IPS-11a (cell line): ENCODE data around the gene SUMO3.

Source experiments
- H3K4me3 ChIP-seq: one replicate; pipeline ENCODE4 v1.5.1; 2013; ENCODE audit warnings: low read depth, low read length, control low read depth

Gene SUMO3

GRCh38 chr21:44831227-44831860, 13.5 kb upstream of the SUMO3 start:
- no peak overlapping the region for H3K4me3 ChIP-seq

GRCh38 chr21:44829507-44830092, 11.7 kb upstream of the SUMO3 start:
- H3K4me3 ChIP-seq, result no peak overlapping the region

GRCh38 chr21:44828362-44829056, 10.6 kb upstream of the SUMO3 start:
- H3K4me3 ChIP-seq, result no peak overlapping the region

- no peak overlapping the region for H3K4me3 ChIP-seq
Observed at GRCh38 chr21:44823179-44823660, 5.4 kb upstream of the SUMO3 start.

GRCh38 chr21:44822484-44823178, 4.8 kb upstream of the SUMO3 start:
- H3K4me3 ChIP-seq, result no peak overlapping the region

- H3K4me3 ChIP-seq, result no peak overlapping the region
Observed at GRCh38 chr21:44820851-44821250, 3.0 kb upstream of the SUMO3 start.

- no peak overlapping the region for H3K4me3 ChIP-seq
Observed at GRCh38 chr21:44819283-44820243, 1.7 kb upstream of the SUMO3 start.

GRCh38 chr21:44818640-44819011, 764 bp upstream of the SUMO3 start:
- H3K4me3 ChIP-seq, result peak overlapping the region; percentile 69

GRCh38 chr21:44817506-44817880, 369 bp downstream of the SUMO3 start:
- H3K4me3 ChIP-seq, result peak overlapping the region; percentile 69

GRCh38 chr21:44816761-44817505, 929 bp downstream of the SUMO3 start:
- H3K4me3 ChIP-seq, result peak overlapping the region; percentile 69

- no peak overlapping the region for H3K4me3 ChIP-seq
Observed at GRCh38 chr21:44815852-44816628, 1.8 kb downstream of the SUMO3 start.

GRCh38 chr21:44815225-44815624, 2.6 kb downstream of the SUMO3 start:
- no peak overlapping the region for H3K4me3 ChIP-seq

GRCh38 chr21:44814498-44815023, 3.3 kb downstream of the SUMO3 start:
- H3K4me3 ChIP-seq, result no peak overlapping the region

GRCh38 chr21:44813727-44814126, 4.1 kb downstream of the SUMO3 start:
- H3K4me3 ChIP-seq, result no peak overlapping the region

GRCh38 chr21:44813149-44813548, 4.7 kb downstream of the SUMO3 start:
- H3K4me3 ChIP-seq, result no peak overlapping the region

GRCh38 chr21:44812640-44813039, 5.2 kb downstream of the SUMO3 start:
- no peak overlapping the region for H3K4me3 ChIP-seq

GRCh38 chr21:44810779-44811178, 7.1 kb downstream of the SUMO3 start:
- peak overlapping the region; percentile 1 for H3K4me3 ChIP-seq

- no peak overlapping the region for H3K4me3 ChIP-seq
Observed at GRCh38 chr21:44805859-44806258, 12.0 kb downstream of the SUMO3 start.

- H3K4me3 ChIP-seq, result no peak overlapping the region
Observed at GRCh38 chr21:44805226-44805625, 12.6 kb downstream of the SUMO3 start.
